Gastrocnemius medialis (tissue), 4 donors: Measurements from ENCODE around the gene IFIT1. TPM values are rescaled to one million over a fixed set of nuclear protein-coding genes. Genes with fewer than 3 reads are reported as not detected.

Experiments
- ATAC-seq, 2 donors: fragments of 150-250 bp; one replicate each; pipeline ENCODE4 v1.9.1; 2016
- DNase-seq, 2 donors: peaks; one replicate each; pipeline ENCODE4 v3.0.0-alpha.2; 2019
- H3K27ac ChIP-seq, 4 donors: fragments of 200-600 bp; sonication (generic); 1 replicate in 1 of 4; 2 replicates in 3 of 4; pipeline ENCODE4 v1.5.1; 2016 to 2018; ENCODE audit warnings: mild to moderate bottlenecking in 2 of 4, moderate library complexity in 1 of 4
- H3K27me3 ChIP-seq, 3 donors: fragments of 200-600 bp; sonication (generic) in 2 of 3; 1 replicate in 1 of 3; 2 replicates in 2 of 3; pipeline versions ENCODE4 v1.5.1 to v1.6.0; 2016 to 2019; ENCODE audit warnings: mild to moderate bottlenecking in 1 of 3, moderate library complexity in 1 of 3
- H3K36me3 ChIP-seq, 2 donors: fragments of 200-600 bp; sonication (generic) in 1 of 2; one replicate each; pipeline ENCODE4 v1.5.1; 2017 to 2018
- H3K4me1 ChIP-seq, 2 donors: fragments of 200-600 bp; sonication (generic) in 1 of 2; one replicate each; pipeline ENCODE4 v1.5.1; 2016 to 2017; ENCODE audit warnings: mild to moderate bottlenecking in 2 of 2
- H3K4me3 ChIP-seq, 4 donors: fragments of 200-600 bp; sonication (generic) in 3 of 4; 1 replicate in 1 of 4; 2 replicates in 3 of 4; pipeline ENCODE4 v1.5.1; 2016 to 2019; ENCODE audit warnings: mild to moderate bottlenecking in 2 of 4
- H3K9me3 ChIP-seq, 3 donors: fragments of 200-600 bp; sonication (generic) in 2 of 3; 1 replicate in 1 of 3; 2 replicates in 2 of 3; pipeline ENCODE4 v1.5.1; 2016 to 2019
- POLR2A ChIP-seq, 2 donors: fragments of 450-650 bp; IDR thresholded peaks; one replicate each; pipeline ENCODE4 v1.6.1; 2017; ENCODE audit warnings: antibody characterized with exemption in 2 of 2, mild to moderate bottlenecking in 2 of 2, moderate library complexity in 2 of 2
- in situ Hi-C, 4 donors: fragments of 200-750 bp; cut with MboI; loops; one replicate each; pipeline versions ENCODE4 v1.15.0 to v1.8.0; 2017; ENCODE audit warnings: low sequenced_read_pairs in 4 of 4
- intact Hi-C: fragments of 100-400 bp; cut with DNase I; formaldehyde crosslinking; loops from one replicate; pipeline ENCODE4 v1.15.1; 2023; ENCODE audit warnings: low total_unique reads
- total RNA-seq, 4 donors: library from RNA; depleted of rRNA; stranded (reverse); fragments of >200 nt; gene quantifications; one replicate each; pipeline versions ENCODE4 v1.1.0 to v1.2.3, GENCODE V29; 2016
- TF ChIP-seq, protein P1 (sequence below), 5 experiments: fragments of 450-650 bp in 3 of 5; fragments of 200-600 bp in 2 of 5; sonication (generic) in 2 of 5; IDR thresholded peaks in 4 of 5; conservative IDR thresholded peaks in 1 of 5; 1 replicate in 4 of 5; 2 replicates in 1 of 5; pipeline ENCODE4 v1.5.1; 2016 to 2019; ENCODE audit warnings: antibody characterized with exemption in 5 of 5, mild to moderate bottlenecking in 3 of 5, moderate library complexity in 3 of 5

The IFIT1 gene
- total RNA-seq, 4 donors from 2014 or later = 1.8 to 8.9 (median 3.0) TPM

DNA sequence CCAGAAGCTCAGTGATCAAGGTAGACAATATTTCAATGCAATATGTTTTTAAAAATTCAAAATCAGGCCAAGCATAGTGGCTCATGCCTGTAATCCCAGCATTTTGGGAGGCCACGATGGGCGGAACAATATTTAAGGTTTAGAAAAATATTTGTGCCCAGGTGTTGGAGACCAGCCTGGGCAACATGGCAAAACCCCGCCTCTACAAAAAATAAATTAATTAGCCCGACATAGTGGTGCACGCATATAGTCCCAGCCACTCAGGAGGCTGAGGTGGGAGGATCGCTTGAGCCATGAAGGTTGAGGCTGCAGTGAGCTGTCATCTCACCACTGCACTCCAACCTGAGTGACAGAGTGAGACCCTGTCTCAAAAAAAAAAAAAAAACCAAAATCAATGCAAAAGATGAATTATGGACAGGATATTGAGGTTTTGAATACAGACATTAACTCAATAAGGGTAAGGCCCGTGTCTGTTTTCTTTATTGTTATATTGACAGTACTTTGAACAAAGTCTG, 21.0 kb downstream of the IFIT1 start:
- ATAC-seq = no peak
- TF ChIP-seq, protein P1, sequence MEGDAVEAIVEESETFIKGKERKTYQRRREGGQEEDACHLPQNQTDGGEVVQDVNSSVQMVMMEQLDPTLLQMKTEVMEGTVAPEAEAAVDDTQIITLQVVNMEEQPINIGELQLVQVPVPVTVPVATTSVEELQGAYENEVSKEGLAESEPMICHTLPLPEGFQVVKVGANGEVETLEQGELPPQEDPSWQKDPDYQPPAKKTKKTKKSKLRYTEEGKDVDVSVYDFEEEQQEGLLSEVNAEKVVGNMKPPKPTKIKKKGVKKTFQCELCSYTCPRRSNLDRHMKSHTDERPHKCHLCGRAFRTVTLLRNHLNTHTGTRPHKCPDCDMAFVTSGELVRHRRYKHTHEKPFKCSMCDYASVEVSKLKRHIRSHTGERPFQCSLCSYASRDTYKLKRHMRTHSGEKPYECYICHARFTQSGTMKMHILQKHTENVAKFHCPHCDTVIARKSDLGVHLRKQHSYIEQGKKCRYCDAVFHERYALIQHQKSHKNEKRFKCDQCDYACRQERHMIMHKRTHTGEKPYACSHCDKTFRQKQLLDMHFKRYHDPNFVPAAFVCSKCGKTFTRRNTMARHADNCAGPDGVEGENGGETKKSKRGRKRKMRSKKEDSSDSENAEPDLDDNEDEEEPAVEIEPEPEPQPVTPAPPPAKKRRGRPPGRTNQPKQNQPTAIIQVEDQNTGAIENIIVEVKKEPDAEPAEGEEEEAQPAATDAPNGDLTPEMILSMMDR (IDR thresholded peaks at IDR 0.05 in 4 of 5, conservative IDR thresholded peaks at IDR 0.05 in 1 of 5) = no peak
- no peak for TF ChIP-seq POLR2A (IDR thresholded peaks at IDR 0.05)
- Histone ChIP-seq H3K4me1 (peaks cover 5 to 17% of the 10 kb centered on the region in 2 donors), H3K36me3 (no peaks in the 10 kb centered on the region), H3K27ac (peak overlapping the region; percentile 78 to 88 (median 83)), H3K9me3 (no peaks in the 10 kb centered on the region), H3K27me3 (no peaks in the 10 kb centered on the region), H3K4me3 (peak overlapping the region in 3 of 4 donors; percentile 76 to 83 (median 77))
- intact Hi-C loops (no loop called here), in situ Hi-C loops (no loop called here)
- no peak for DNase-seq

GRCh38 chr10:89414146-89414878, 21.9 kb downstream of the IFIT1 start, which contains the start of gene IFIT5:
Gene IFIT5, plus strand, starts transcription at chr10:89414568. Its CDS starts 231 bp downstream, at chr10:89414799.
- Histone ChIP-seq H3K36me3 (no peaks in the 10 kb centered on the region), H3K9me3 (no peaks in the 10 kb centered on the region), H3K4me3 (peak within 1 kb of the TSS; percentile 76 to 85 (median 80)), H3K27ac (peak within 1 kb of the TSS; percentile 78 to 88 (median 83)), H3K27me3 (no peaks in the 10 kb centered on the region), H3K4me1 (peaks cover 5 to 17% of the 10 kb centered on the region in 2 donors)
- ATAC-seq (peak; percentile 87 to 91), DNase-seq (peak; percentile 46 to 57)
- TF ChIP-seq, protein P1 (IDR thresholded peaks at IDR 0.05 in 4 of 5, conservative IDR thresholded peaks at IDR 0.05 in 1 of 5) = no peak
- peak; percentile 35 to 55 for TF ChIP-seq POLR2A (IDR thresholded peaks at IDR 0.05)
- intact Hi-C loops = loop anchor here (2.0 kb wide), 1 partner anchor 40 kb away; no protein-coding TSS in a partner anchor
- in situ Hi-C loops = no loop called here

- Histone ChIP-seq H3K4me3 (peak overlapping the region; percentile 76 to 85 (median 80)), H3K27me3 (no peaks in the 10 kb centered on the region), H3K4me1 (peaks cover 5 to 20% of the 10 kb centered on the region in 2 donors), H3K9me3 (no peaks in the 10 kb centered on the region), H3K36me3 (no peaks in the 10 kb centered on the region), H3K27ac (peak overlapping the region; percentile 78 to 88 (median 83))
- TF ChIP-seq, protein P1 (IDR thresholded peaks at IDR 0.05 in 4 of 5, conservative IDR thresholded peaks at IDR 0.05 in 1 of 5) = no peak
- peak in 1 of 2 donors; percentile 4 for TF ChIP-seq POLR2A (IDR thresholded peaks at IDR 0.05)
- ATAC-seq (peak; percentile 62 to 70), DNase-seq (peak; percentile 16 to 22)
- intact Hi-C loops = loop anchor here (2.0 to 5.0 kb wide), 2 partner anchors 40 to 123 kb away; no protein-coding TSS in a partner anchor
- in situ Hi-C loops = no loop called here
These were observed 22.7 kb downstream of the IFIT1 start for GRCh38 chr10:89414879-89415821.

DNA sequence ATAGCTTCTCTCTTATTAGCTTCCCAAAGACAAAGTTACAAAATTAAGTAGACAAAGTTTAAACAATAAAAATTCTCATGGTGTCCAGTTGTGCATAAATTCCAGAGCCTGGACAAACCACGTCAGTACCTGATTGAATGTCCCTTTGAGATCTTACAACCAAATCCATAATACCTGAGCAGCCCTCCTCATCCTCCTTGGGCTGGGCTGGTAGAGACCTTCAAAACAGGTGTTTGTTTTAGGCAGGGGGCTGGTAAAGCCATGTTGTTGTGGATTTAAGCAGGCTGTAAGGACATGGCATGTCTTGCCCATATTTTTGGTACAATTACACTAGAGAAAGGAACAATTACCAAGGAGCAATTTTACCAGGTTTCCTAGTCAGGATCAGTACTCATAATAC, 24.0 kb downstream of the IFIT1 start:
- DNase-seq = no peak
- Histone ChIP-seq H3K27me3 (no peaks in the 10 kb centered on the region), H3K4me3 (no peak overlapping the region), H3K36me3 (no peaks in the 10 kb centered on the region), H3K4me1 (peaks cover 5 to 20% of the 10 kb centered on the region in 2 donors), H3K27ac (peak overlapping the region in 2 of 4 donors; percentile 78 to 82), H3K9me3 (no peaks in the 10 kb centered on the region)
- intact Hi-C loops (loop anchor here (5.0 kb wide), 1 partner anchor 124 kb away; no protein-coding TSS in a partner anchor), in situ Hi-C loops (no loop called here)
- no peak for ATAC-seq
- no peak for TF ChIP-seq POLR2A (IDR thresholded peaks at IDR 0.05)
- TF ChIP-seq, protein P1 (IDR thresholded peaks at IDR 0.05 in 4 of 5, conservative IDR thresholded peaks at IDR 0.05 in 1 of 5) = no peak
